A549 (cell line): ENCODE measurements around the gene CDH4. TPM values are rescaled to one million over a fixed set of nuclear protein-coding genes. Genes with fewer than 3 reads are reported as not detected.

Experiments used
- ATAC-seq, 2 experiments: fragments of 200-7000 bp in 1 of 2; fragments of >200 bp in 1 of 2; cut with Nextera tagmentation in 1 of 2; cut with Tn5 transposase in 1 of 2; 3 replicates each; pipeline versions ENCODE4 v1.8.0 to v1.9.1; 2018 to 2020; ENCODE audit warnings: mild to moderate bottlenecking in 1 of 2, moderate library complexity in 1 of 2
- CTCF ChIA-PET: fragments of 300-600 bp; sonication (Branson Sonifier 250); formaldehyde crosslinking; extraction: SDS; loops from one replicate; lab custom pipeline; 2021; ENCODE audit warnings: antibody characterized with exemption, inconsistent platforms; lab: Yijun Ruan, JAX
- POLR2A ChIA-PET: fragments of 350-600 bp; formaldehyde crosslinking; extraction: SDS; loops from one replicate; lab custom pipeline; 2021; ENCODE audit warnings: antibody characterized with exemption, inconsistent platforms; lab: Yijun Ruan, JAX
- DNase-seq, 2 experiments: peaks; one replicate each; pipeline versions ENCODE4 v3.0.0 to v3.0.0-alpha.2; 2011 to 2016; ENCODE audit warnings: low read depth in 1 of 2, low spot score in 1 of 2
- FAIRE-seq: peaks from 2 replicates; lab custom pipeline; 2011; peaks lifted over from hg19 to GRCh38; lab: Jason Lieb, UNC
- H3K27ac ChIP-seq, 2 experiments: fragments of >200 bp; sonication (Bioruptor Twin); formaldehyde crosslinking; 3 replicates each; pipeline ENCODE4 v1.5.1; 2016 to 2017
- H3K4me1 ChIP-seq: fragments of >200 bp; sonication (Bioruptor Twin); formaldehyde crosslinking; 3 replicates; pipeline ENCODE4 v1.6.1; 2016
- H3K4me2 ChIP-seq: fragments of >200 bp; sonication (Bioruptor Twin); formaldehyde crosslinking; 3 replicates; pipeline ENCODE4 v1.6.1; 2016
- H3K4me3 ChIP-seq: fragments of >200 bp; sonication (Bioruptor Twin); formaldehyde crosslinking; 3 replicates; pipeline ENCODE4 v1.5.1; 2016
- H3K9me3 ChIP-seq: fragments of >200 bp; sonication (Bioruptor Twin); formaldehyde crosslinking; 3 replicates; pipeline ENCODE4 v1.6.1; 2016
- BCL3 ChIP-seq: fragments of >200 bp; sonication (Bioruptor Twin); formaldehyde crosslinking; IDR thresholded peaks from 3 replicates; pipeline ENCODE4 v1.6.1; 2016
- BHLHE40 ChIP-seq: IDR thresholded peaks from 2 replicates; pipeline ENCODE4 v1.6.1; 2012; ENCODE audit warnings: low read depth, low read length, inconsistent platforms
- CBX2 ChIP-seq: fragments of 200-600 bp; sonication (generic); IDR thresholded peaks from 2 replicates; pipeline ENCODE4 v1.6.1; 2016; ENCODE audit warnings: low read depth, mild to moderate bottlenecking, borderline replicate concordance
- CEBPB ChIP-seq, 2 experiments: fragments of >200 bp in 1 of 2; sonication (Bioruptor Twin) in 1 of 2; formaldehyde crosslinking in 1 of 2; IDR thresholded peaks; 2 replicates each; pipeline ENCODE4 v1.6.1; 2012 to 2016
- ESRRA ChIP-seq: fragments of 150-350 bp; IDR thresholded peaks from 2 replicates; pipeline ENCODE4 v1.6.1; 2014; ENCODE audit warnings: mild to moderate bottlenecking, low read length, borderline replicate concordance
- FOSB ChIP-seq: fragments of 250-450 bp; sonication (Bioruptor Pico); IDR thresholded peaks from 2 replicates; pipeline ENCODE4 v1.5.0; 2020; ENCODE audit warnings: mild to moderate bottlenecking, moderate library complexity
- HDAC2 ChIP-seq: fragments of 200-600 bp; sonication (generic); IDR thresholded peaks from 2 replicates; pipeline ENCODE4 v1.6.1; 2016
- HEYL ChIP-seq: fragments of 250-450 bp; sonication (Bioruptor Pico); IDR thresholded peaks from 2 replicates; pipeline ENCODE4 v1.8.0; 2021; ENCODE audit warnings: mild to moderate bottlenecking, moderate library complexity
- HMGXB4 ChIP-seq: fragments of 250-450 bp; sonication (Bioruptor Pico); IDR thresholded peaks from 2 replicates; pipeline ENCODE4 v1.5.0; 2021; ENCODE audit warnings: mild to moderate bottlenecking, moderate library complexity, borderline replicate concordance
- JUNB ChIP-seq: fragments of >200 bp; sonication (Bioruptor Twin); formaldehyde crosslinking; IDR thresholded peaks from 2 replicates; pipeline ENCODE4 v1.6.1; 2016
- POLR2A ChIP-seq: IDR thresholded peaks from 2 replicates; pipeline ENCODE4 v1.6.1; 2012; ENCODE audit warnings: mild to moderate bottlenecking, low read length
- POLR2AphosphoS2 ChIP-seq: conservative IDR thresholded peaks from 2 replicates; pipeline ENCODE4 v1.6.1; 2012; ENCODE audit warnings: low read length, improper control_type of control experiment, inconsistent platforms
- REST ChIP-seq: fragments of 200-600 bp; sonication (generic); IDR thresholded peaks from 2 replicates; pipeline ENCODE4 v1.6.1; 2016; ENCODE audit warnings: antibody characterized with exemption, mild to moderate bottlenecking, moderate library complexity
- RFX5 ChIP-seq: fragments of 450-650 bp; IDR thresholded peaks from 2 replicates; pipeline ENCODE4 v1.7.1; 2014; ENCODE audit warnings: antibody characterized with exemption, mild to moderate bottlenecking, moderate library complexity
- TP53 ChIP-seq: fragments of 250-450 bp; sonication (Bioruptor Pico); IDR thresholded peaks from 2 replicates; pipeline ENCODE4 v1.5.0; 2021; ENCODE audit warnings: mild to moderate bottlenecking, moderate library complexity
- WGBS: methylation state at CpG from one replicate; pipeline ENCODE4 v1.1.6; 2017; ENCODE audit errors: missing lambda C conversion rate; 5-methylcytosine and 5-hydroxymethylcytosine counted together
- polyA plus RNA-seq, 4 experiments: library from polyadenylated mRNA; depleted of rRNA in 3 of 4; stranded (reverse); fragments of >200 nt; fragmentation: RNase III in 1 of 4; extraction: RNeasy Plus Mini Kit Qiagen cat#74134 plus additional on column Dnase treatment in 1 of 4; gene quantifications; 2 replicates in 3 of 4; 3 replicates in 1 of 4; pipeline ENCODE4 v1.2.3, GENCODE V29; 2011 to 2017

The CDH4 gene
- polyA plus RNA-seq, 2 of the 4 experiments (the other 2 are of a cell fraction): 3.4 to 10.3 TPM

DNA sequence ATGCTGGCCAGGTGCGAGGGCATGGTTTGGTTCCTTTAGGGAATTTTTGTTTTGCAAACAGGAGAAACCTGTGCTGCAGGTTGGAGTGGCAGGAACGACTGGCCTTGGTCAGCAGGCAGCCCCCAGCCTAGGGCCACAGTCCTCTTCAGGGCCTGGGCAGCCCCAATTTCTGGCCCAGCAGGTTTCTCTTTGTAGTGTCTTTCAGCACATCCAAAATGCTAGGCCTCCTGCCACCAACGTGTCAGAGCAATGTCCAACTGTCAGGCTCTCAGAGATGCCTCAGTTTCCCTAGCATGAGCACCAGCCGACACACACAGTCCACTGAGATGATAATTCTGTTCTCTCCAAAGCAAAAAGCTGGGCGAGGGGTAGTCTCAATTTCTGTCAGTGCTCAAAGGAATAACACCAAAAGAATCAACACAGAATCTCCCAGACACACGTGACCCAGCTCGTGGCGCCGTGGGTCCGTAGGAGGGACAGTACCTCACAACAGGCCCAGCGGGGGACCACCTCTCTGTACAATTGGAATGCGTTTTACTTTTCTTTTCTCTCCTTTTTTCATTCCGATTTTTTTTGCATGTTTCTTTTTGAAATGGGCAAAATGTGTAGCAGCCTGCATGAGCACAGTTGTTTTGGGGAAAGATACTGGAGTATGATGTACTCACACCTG lies 687.8 kb downstream of the CDH4 start (continued):
- TF ChIP-seq REST: no peak

DNA sequence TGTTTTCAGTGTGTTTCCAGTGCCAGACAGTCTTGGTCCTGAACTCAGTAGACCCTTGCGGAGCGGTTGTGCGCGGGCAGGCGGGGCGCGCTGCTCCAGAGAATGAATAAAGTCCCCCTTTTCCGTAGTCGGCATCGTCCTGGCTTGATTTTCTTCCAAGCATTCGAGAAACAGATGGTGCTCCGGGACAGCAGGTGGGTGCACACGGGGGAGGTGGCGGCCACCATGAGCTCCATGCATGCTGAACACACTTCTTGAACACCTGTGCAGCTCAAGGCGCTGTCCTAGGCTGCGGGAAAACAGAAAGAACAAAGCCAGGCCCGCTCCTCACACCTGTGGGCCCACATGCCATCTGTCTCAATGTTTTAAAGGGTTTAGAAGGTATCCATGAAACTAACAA lies 688.4 kb downstream of the CDH4 start:
- CTCF ChIA-PET: no interaction called here
- DNase-seq (no peak), ATAC-seq (no peak), FAIRE-seq (no peak)
- H3K27ac ChIP-seq: no peak overlapping the region
- WGBS: 79% methylated on average over 17 of the region's 17 CpGs
- TF ChIP-seq HMGXB4 (CRISPR knock-in tag) (no peak), BHLHE40 (no peak)
- POLR2A ChIA-PET: no interaction called here
- H3K9me3 ChIP-seq: peaks cover 2% of the 10 kb centered on the region; the same call in 1 of the 3 replicates
- no peaks in the 10 kb centered on the region for H3K4me1 ChIP-seq
- no peak overlapping the region for H3K4me2 ChIP-seq
- H3K4me3 ChIP-seq: no peak overlapping the region

- TF ChIP-seq CEBPB (IDR thresholded peaks at IDR 0.05) (no peak), ESRRA (no peak), FOSB (CRISPR knock-in tag) (no peak), BCL3 (no peak), HDAC2 (no peak)
Observed at GRCh38 chr20:61940976-61941720, 689.1 kb downstream of the CDH4 start.

GRCh38 chr20:61941721-61942405 lies 689.8 kb downstream of the CDH4 start:
- TF ChIP-seq POLR2A (no peak), TP53 (CRISPR knock-in tag) (no peak), RFX5 (no peak), CBX2 (no peak), POLR2AphosphoS2 (no peak), JUNB (no peak), HEYL (CRISPR knock-in tag) (no peak), CEBPB (IDR thresholded peaks at IDR 0.05) (no peak)
- TF ChIP-seq, all 56 proteins: peak for 0
- Histone ChIP-seq H3K4me1 (no peaks in the 10 kb centered on the region), H3K9me3 (peaks cover 4% of the 10 kb centered on the region; the same call in 1 of the 3 replicates), H3K27ac (no peak overlapping the region), H3K4me3 (no peak overlapping the region), H3K4me2 (no peak overlapping the region)
- DNase-seq: no peak
- FAIRE-seq: no peak
- POLR2A ChIA-PET: no interaction called here
- ATAC-seq: peak in 1 of 2 experiments; percentile 19; a peak in 2 of 6 replicates
- WGBS: 52% methylated on average over 11 of the region's 16 CpGs
- CTCF ChIA-PET: no interaction called here

More at GRCh38 chr20:61940976-61941720, 689.1 kb downstream of the CDH4 start:
- Histone ChIP-seq H3K4me3 (no peak overlapping the region), H3K27ac (no peak overlapping the region), H3K4me2 (no peak overlapping the region), H3K4me1 (no peaks in the 10 kb centered on the region), H3K9me3 (peaks cover 4% of the 10 kb centered on the region; the same call in 1 of the 3 replicates)
- 59% methylated on average over 15 of the region's 16 CpGs for WGBS
- ChIA-PET POLR2A (no interaction called here), CTCF (no interaction called here)
- FAIRE-seq (no peak), DNase-seq (no peak), ATAC-seq (no peak)
